ENCODE results near the gene NHSL1. TPM values are rescaled to one million over a fixed set of nuclear protein-coding genes. Genes with fewer than 3 reads are reported as not detected.
A peak's percentile ranks its signal among the peaks of the same experiment; 100 is the strongest.

Gene NHSL1
- polyA plus RNA-seq (2013) = 1.7 TPM

GRCh38 chr6:138499303-138500018 lies at the start of gene NHSL1:
Gene NHSL1 (minus strand): TSS chr6:138499494. CDS start chr6:138499290, 204 bp downstream.
- H3K4me3 ChIP-seq (ENCODE audit: control insufficient read depth in 1 of 7, extremely low read depth in 1 of 7, insufficient read depth in 4 of 7, low read depth in 2 of 7, low read length in 6 of 7) = peak within 1 kb of the TSS in 4 of 7 experiments; percentile 5 to 69 (median 38)
- no peaks in the 10 kb centered on the region for H3K36me3 ChIP-seq (ENCODE audit: control insufficient read depth in 4 of 4, insufficient read depth in 4 of 4, low read length in 3 of 4)
- H3K9me3 ChIP-seq (ENCODE audit: control extremely low read depth in 1 of 5, control insufficient read depth in 4 of 5, insufficient read depth in 2 of 5, low read depth in 1 of 5, low read length in 4 of 5) = no peaks in the 10 kb centered on the region
- WGBS (ENCODE audit: insufficient coverage) = 4% methylated on average over 5 of the region's 8 CpGs
- POLR2A ChIA-PET = interaction anchor here (0.6 to 0.7 kb wide), 2 partner anchors 38 to 472 kb away, joined by 3 read pairs; no protein-coding TSS in a partner anchor
- H3K4me1 ChIP-seq (ENCODE audit: control extremely low read depth in 1 of 4, control insufficient read depth in 4 of 4, insufficient read depth in 4 of 4, low read length in 3 of 4) = peaks cover 11 to 40% (median 20%) of the 10 kb centered on the region in 4 experiments
- peak; percentile 22 to 75 (median 65) for DNase-seq
- no peaks in the 10 kb centered on the region for H3K27me3 ChIP-seq (replicated peaks in 2 of 5; ENCODE audit: control insufficient read depth in 4 of 5, insufficient read depth in 5 of 5, low read length in 4 of 5)
- H3K27ac ChIP-seq (ENCODE audit: insufficient read depth in 1 of 2, low read depth in 1 of 2, low read length in 2 of 2, poor library complexity in 1 of 2, severe bottlenecking in 2 of 2) = no peak within 1 kb of the TSS
- CTCF ChIA-PET = interaction anchor here (1.2 to 13.8 kb wide), 3 partner anchors 10 to 92 kb away, joined by 3 to 133 read pairs (median 18); no protein-coding TSS in a partner anchor

GRCh38 chr6:138546733-138547185 lies 47.5 kb upstream of the NHSL1 start:
- peaks cover 0 to 11% (median 6%) of the 10 kb centered on the region in 4 experiments for H3K4me1 ChIP-seq (ENCODE audit: control extremely low read depth in 1 of 4, control insufficient read depth in 4 of 4, insufficient read depth in 4 of 4, low read length in 3 of 4)
- H3K9me3 ChIP-seq (ENCODE audit: control extremely low read depth in 1 of 5, control insufficient read depth in 4 of 5, insufficient read depth in 2 of 5, low read depth in 1 of 5, low read length in 4 of 5) = no peaks in the 10 kb centered on the region
- DNase-seq = peak; percentile 39 to 85 (median 67)
- ChIA-PET POLR2A (interaction anchor here (0.6 kb wide), 1 partner anchor 182 kb away, joined by 3 read pairs; no protein-coding TSS in a partner anchor), CTCF (interaction anchor here (1.0 kb wide), 1 partner anchor 10 kb away, joined by 3 read pairs; no protein-coding TSS in a partner anchor)
- no peaks in the 10 kb centered on the region for H3K27me3 ChIP-seq (replicated peaks in 2 of 5; ENCODE audit: control insufficient read depth in 4 of 5, insufficient read depth in 5 of 5, low read length in 4 of 5)
- H3K4me3 ChIP-seq (ENCODE audit: control insufficient read depth in 1 of 7, extremely low read depth in 1 of 7, insufficient read depth in 4 of 7, low read depth in 2 of 7, low read length in 6 of 7) = peak overlapping the region in 1 of 7 experiments; percentile 50
- H3K27ac ChIP-seq (ENCODE audit: insufficient read depth in 1 of 2, low read depth in 1 of 2, low read length in 2 of 2, poor library complexity in 1 of 2, severe bottlenecking in 2 of 2) = no peak overlapping the region
- H3K36me3 ChIP-seq (ENCODE audit: control insufficient read depth in 4 of 4, insufficient read depth in 4 of 4, low read length in 3 of 4) = no peaks in the 10 kb centered on the region
- 13% methylated on average over 4 of the region's 5 CpGs for WGBS (ENCODE audit: insufficient coverage)

GRCh38 chr6:138545621-138545980 lies 46.3 kb upstream of the NHSL1 start:
- POLR2A ChIA-PET = no interaction called here
- no peak for DNase-seq
- Histone ChIP-seq H3K36me3 (ENCODE audit: control insufficient read depth in 4 of 4, insufficient read depth in 4 of 4, low read length in 3 of 4) (no peaks in the 10 kb centered on the region), H3K4me1 (ENCODE audit: control extremely low read depth in 1 of 4, control insufficient read depth in 4 of 4, insufficient read depth in 4 of 4, low read length in 3 of 4) (peaks cover 0 to 11% (median 6%) of the 10 kb centered on the region in 4 experiments), H3K27me3 (replicated peaks in 2 of 5; ENCODE audit: control insufficient read depth in 4 of 5, insufficient read depth in 5 of 5, low read length in 4 of 5) (no peaks in the 10 kb centered on the region), H3K27ac (ENCODE audit: insufficient read depth in 1 of 2, low read depth in 1 of 2, low read length in 2 of 2, poor library complexity in 1 of 2, severe bottlenecking in 2 of 2) (no peak overlapping the region), H3K9me3 (ENCODE audit: control extremely low read depth in 1 of 5, control insufficient read depth in 4 of 5, insufficient read depth in 2 of 5, low read depth in 1 of 5, low read length in 4 of 5) (no peaks in the 10 kb centered on the region), H3K4me3 (ENCODE audit: control insufficient read depth in 1 of 7, extremely low read depth in 1 of 7, insufficient read depth in 4 of 7, low read depth in 2 of 7, low read length in 6 of 7) (no peak overlapping the region)
- WGBS (ENCODE audit: insufficient coverage) = 100% methylated on average over 1 of the region's 6 CpGs
- CTCF ChIA-PET = interaction anchor here (0.9 kb wide), 1 partner anchor 21 kb away, joined by 3 read pairs; no protein-coding TSS in a partner anchor

GRCh38 chr6:138544501-138544900 lies 45.2 kb upstream of the NHSL1 start:
- H3K4me1 ChIP-seq (ENCODE audit: control extremely low read depth in 1 of 4, control insufficient read depth in 4 of 4, insufficient read depth in 4 of 4, low read length in 3 of 4) = peaks cover 0 to 11% (median 6%) of the 10 kb centered on the region in 4 experiments
- H3K27ac ChIP-seq (ENCODE audit: insufficient read depth in 1 of 2, low read depth in 1 of 2, low read length in 2 of 2, poor library complexity in 1 of 2, severe bottlenecking in 2 of 2) = no peak overlapping the region
- no peaks in the 10 kb centered on the region for H3K27me3 ChIP-seq (replicated peaks in 2 of 5; ENCODE audit: control insufficient read depth in 4 of 5, insufficient read depth in 5 of 5, low read length in 4 of 5)
- WGBS (ENCODE audit: insufficient coverage) = 100% methylated on average over 1 of the region's 3 CpGs
- H3K36me3 ChIP-seq (ENCODE audit: control insufficient read depth in 4 of 4, insufficient read depth in 4 of 4, low read length in 3 of 4) = no peaks in the 10 kb centered on the region
- no peak for DNase-seq
- no peaks in the 10 kb centered on the region for H3K9me3 ChIP-seq (ENCODE audit: control extremely low read depth in 1 of 5, control insufficient read depth in 4 of 5, insufficient read depth in 2 of 5, low read depth in 1 of 5, low read length in 4 of 5)
- H3K4me3 ChIP-seq (ENCODE audit: control insufficient read depth in 1 of 7, extremely low read depth in 1 of 7, insufficient read depth in 4 of 7, low read depth in 2 of 7, low read length in 6 of 7) = no peak overlapping the region
- POLR2A ChIA-PET = interaction anchor here (1.0 kb wide), 1 partner anchor 11 kb away, joined by 3 read pairs; no protein-coding TSS in a partner anchor
- CTCF ChIA-PET = interaction anchor here (0.9 kb wide), 2 partner anchors 20 to 24 kb away, joined by 3 read pairs; no protein-coding TSS in a partner anchor

- no peaks in the 10 kb centered on the region for H3K9me3 ChIP-seq (ENCODE audit: control extremely low read depth in 1 of 5, control insufficient read depth in 4 of 5, insufficient read depth in 2 of 5, low read depth in 1 of 5, low read length in 4 of 5)
- POLR2A ChIA-PET = interaction anchor here (1.0 kb wide), 1 partner anchor 12 kb away, joined by 3 read pairs; no protein-coding TSS in a partner anchor
- no peak for DNase-seq
- H3K27me3 ChIP-seq (replicated peaks in 2 of 5; ENCODE audit: control insufficient read depth in 4 of 5, insufficient read depth in 5 of 5, low read length in 4 of 5) = no peaks in the 10 kb centered on the region
- H3K36me3 ChIP-seq (ENCODE audit: control insufficient read depth in 4 of 4, insufficient read depth in 4 of 4, low read length in 3 of 4) = no peaks in the 10 kb centered on the region
- no peak overlapping the region for H3K27ac ChIP-seq (ENCODE audit: insufficient read depth in 1 of 2, low read depth in 1 of 2, low read length in 2 of 2, poor library complexity in 1 of 2, severe bottlenecking in 2 of 2)
- H3K4me1 ChIP-seq (ENCODE audit: control extremely low read depth in 1 of 4, control insufficient read depth in 4 of 4, insufficient read depth in 4 of 4, low read length in 3 of 4) = peaks cover 0 to 11% (median 6%) of the 10 kb centered on the region in 4 experiments
- WGBS (ENCODE audit: insufficient coverage) = 94% methylated on average over 4 of the region's 4 CpGs
- no peak overlapping the region for H3K4me3 ChIP-seq (ENCODE audit: control insufficient read depth in 1 of 7, extremely low read depth in 1 of 7, insufficient read depth in 4 of 7, low read depth in 2 of 7, low read length in 6 of 7)
- CTCF ChIA-PET = interaction anchor here (0.7 to 1.3 kb wide), 4 partner anchors 10 to 27 kb away, joined by 3 to 4 read pairs (median 3); no protein-coding TSS in a partner anchor
Observed at GRCh38 chr6:138543657-138544056, 44.4 kb upstream of the NHSL1 start.

- H3K27me3 ChIP-seq (replicated peaks in 2 of 5; ENCODE audit: control insufficient read depth in 4 of 5, insufficient read depth in 5 of 5, low read length in 4 of 5) = no peaks in the 10 kb centered on the region
- WGBS (ENCODE audit: insufficient coverage) = 100% methylated on average over 4 of the region's 6 CpGs
- H3K27ac ChIP-seq (ENCODE audit: insufficient read depth in 1 of 2, low read depth in 1 of 2, low read length in 2 of 2, poor library complexity in 1 of 2, severe bottlenecking in 2 of 2) = no peak overlapping the region
- peaks cover 0 to 8% (median 5%) of the 10 kb centered on the region in 4 experiments for H3K4me1 ChIP-seq (ENCODE audit: control extremely low read depth in 1 of 4, control insufficient read depth in 4 of 4, insufficient read depth in 4 of 4, low read length in 3 of 4)
- no peaks in the 10 kb centered on the region for H3K9me3 ChIP-seq (ENCODE audit: control extremely low read depth in 1 of 5, control insufficient read depth in 4 of 5, insufficient read depth in 2 of 5, low read depth in 1 of 5, low read length in 4 of 5)
- H3K36me3 ChIP-seq (ENCODE audit: control insufficient read depth in 4 of 4, insufficient read depth in 4 of 4, low read length in 3 of 4) = no peaks in the 10 kb centered on the region
- POLR2A ChIA-PET = no interaction called here
- CTCF ChIA-PET = interaction anchor here (1.3 to 1.4 kb wide), 2 partner anchors 11 to 25 kb away, joined by 3 to 4 read pairs; no protein-coding TSS in a partner anchor
- no peak for DNase-seq
- no peak overlapping the region for H3K4me3 ChIP-seq (ENCODE audit: control insufficient read depth in 1 of 7, extremely low read depth in 1 of 7, insufficient read depth in 4 of 7, low read depth in 2 of 7, low read length in 6 of 7)
Observed at GRCh38 chr6:138541823-138542481, 42.7 kb upstream of the NHSL1 start.

Measured in common myeloid progenitor, CD34-positive (primary cell).